ENCODE measurements around the gene PLPPR2. TPM values are rescaled to one million over a fixed set of nuclear protein-coding genes. Genes with fewer than 3 reads are reported as not detected.

PLPPR2 gene
- total and polyA plus RNA-seq, 2 of the 4 experiments (the other 2 are of a cell fraction) = 3.9 to 45.2 TPM

DNA sequence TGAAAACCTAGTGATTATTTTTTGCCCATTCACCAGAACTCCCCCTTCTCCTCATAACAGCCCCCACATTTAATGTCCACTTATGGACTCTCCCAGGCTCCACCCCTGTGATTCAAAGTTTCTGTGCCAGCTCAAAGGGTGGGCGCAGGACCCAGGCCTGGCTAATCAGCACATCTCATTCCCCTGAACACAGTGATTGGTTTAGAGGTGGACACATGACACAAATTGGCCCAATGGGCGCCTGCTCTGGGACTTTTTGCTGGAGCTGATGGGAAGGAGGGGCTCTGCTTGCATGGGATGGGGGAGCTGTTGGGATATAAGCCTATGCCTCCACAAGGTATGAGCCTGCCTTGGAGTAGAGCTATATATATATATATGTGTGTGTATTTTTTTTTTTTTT is 35.1 kb downstream of the PLPPR2 start:
- H3K56ac ChIP-seq (ENCODE audit: extremely low read depth, insufficient read depth, low read length) = no peak overlapping the region
- in situ Hi-C loops (cut with MboI; ENCODE audit: low sequenced_read_pairs) = no loop called here
- H3K18ac ChIP-seq (ENCODE audit: low read depth, low read length) = no peak overlapping the region
- H3K14ac ChIP-seq (replicated peaks; ENCODE audit: low read depth, low read length) = no peak overlapping the region
- ATAC-seq (ENCODE audit: low read depth) = no peak
- H4K8ac ChIP-seq (ENCODE audit: low read depth in 2 of 2, low read length in 2 of 2) = no peak overlapping the region
- peaks cover 3% of the 10 kb centered on the region; the same call in 1 of the 2 replicates for H3K9me1 ChIP-seq (ENCODE audit: insufficient read depth, low read length)
- no peak for DNase-seq
- no peak overlapping the region for H3K9ac ChIP-seq (ENCODE audit: low read depth, low read length)
- no peak overlapping the region for H4K91ac ChIP-seq (ENCODE audit: insufficient read depth, low read depth, low read length)
- BruUV-seq (replicated peaks) = no TSS peak
- no CpG with 5 or more reads among the region's 2 CpGs for WGBS, 2 experiments (ENCODE audit: extremely low coverage in 2 of 2, insufficient read length in 1 of 2)
- H2BK5ac ChIP-seq (ENCODE audit: low read depth, low read length, poor library complexity, severe bottlenecking) = no peak overlapping the region
- H3K4me2 ChIP-seq (ENCODE audit: low read depth, low read length) = no peak overlapping the region
- H2BK120ac ChIP-seq (ENCODE audit: low read depth, low read length) = no peak overlapping the region
- no peak overlapping the region for H3K4ac ChIP-seq (ENCODE audit: low read depth, low read length)
- H4K5ac ChIP-seq (ENCODE audit: low read depth, low read length) = no peak overlapping the region
- peaks cover 8% of the 10 kb centered on the region for H3K9me3 ChIP-seq (ENCODE audit: control insufficient read depth, insufficient read depth, low read length)
- H3K79me1 ChIP-seq (ENCODE audit: low read depth in 1 of 2, low read length in 2 of 2) = no peaks in the 10 kb centered on the region
- dilution Hi-C loops (cut with HindIII; ENCODE audit: low sequenced_read_pairs, unreplicated experiment) = no loop called here
- POLR2A ChIA-PET (ENCODE audit: unreplicated experiment) = no interaction called here
- no peak overlapping the region for H2AFZ ChIP-seq (replicated peaks; ENCODE audit: low read length, poor library complexity)
- no peak overlapping the region for H3K27ac ChIP-seq (ENCODE audit: insufficient read depth, low read length)
- H3K23ac ChIP-seq (ENCODE audit: low read depth, low read length) = no peak overlapping the region
- intact Hi-C loops (cut with micrococcal nuclease) = no loop called here
- no peak for TF ChIP-seq MAZ (IDR thresholded peaks at IDR 0.05; ENCODE audit: borderline replicate concordance, low read depth, low read length)
- TF ChIP-seq, protein P1, sequence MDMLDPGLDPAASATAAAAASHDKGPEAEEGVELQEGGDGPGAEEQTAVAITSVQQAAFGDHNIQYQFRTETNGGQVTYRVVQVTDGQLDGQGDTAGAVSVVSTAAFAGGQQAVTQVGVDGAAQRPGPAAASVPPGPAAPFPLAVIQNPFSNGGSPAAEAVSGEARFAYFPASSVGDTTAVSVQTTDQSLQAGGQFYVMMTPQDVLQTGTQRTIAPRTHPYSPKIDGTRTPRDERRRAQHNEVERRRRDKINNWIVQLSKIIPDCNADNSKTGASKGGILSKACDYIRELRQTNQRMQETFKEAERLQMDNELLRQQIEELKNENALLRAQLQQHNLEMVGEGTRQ (IDR thresholded peaks at IDR 0.05; ENCODE audit: low read depth, low read length) = peak; percentile 7; the same call in 1 of the 2 replicates
- no peak overlapping the region for H2AK9ac ChIP-seq (replicated peaks; ENCODE audit: low read depth, low read length, poor library complexity)
- H3K4me1 ChIP-seq (ENCODE audit: control insufficient read depth, insufficient read depth, low read length) = no peaks in the 10 kb centered on the region
- H3K36me3 ChIP-seq (ENCODE audit: control insufficient read depth, insufficient read depth, low read length) = no peaks in the 10 kb centered on the region
- H2BK15ac ChIP-seq (ENCODE audit: low read depth, low read length) = no peak overlapping the region
- H2AK5ac ChIP-seq (ENCODE audit: low read depth, low read length) = no peak overlapping the region
- H2BK20ac ChIP-seq (ENCODE audit: low read depth, low read length) = no peak overlapping the region
- no peak overlapping the region for H3K4me3 ChIP-seq (ENCODE audit: insufficient read depth, low read depth, low read length)
- CTCF ChIA-PET = interaction anchor here (0.6 kb wide), 2 partner anchors 15 to 124 kb away, joined by 3 to 4 read pairs; no protein-coding TSS in a partner anchor
- H4K20me1 ChIP-seq (ENCODE audit: insufficient read depth, low read length) = no peaks in the 10 kb centered on the region
- no peaks in the 10 kb centered on the region for H3K27me3 ChIP-seq (ENCODE audit: control insufficient read depth, insufficient read depth, low read length)
